Stimulated activated CD4-positive, alpha-beta T cell treated with anti-CD3 and anti-CD28 coated beads, TNF-alpha, amount 100 ng/mL, for 48 hours (primary cell): Measurements from ENCODE around the gene PAQR9.

Source experiments
- DNase-seq, 3 donors: peaks; one replicate each; pipeline ENCODE4 v3.0.0-alpha.2; 2020; ENCODE audit warnings: low read depth in 3 of 3

Gene PAQR9

GRCh38 chr3:142916605-142917004, 46.9 kb downstream of the PAQR9 start:
- DNase-seq, result no peak

DNA sequence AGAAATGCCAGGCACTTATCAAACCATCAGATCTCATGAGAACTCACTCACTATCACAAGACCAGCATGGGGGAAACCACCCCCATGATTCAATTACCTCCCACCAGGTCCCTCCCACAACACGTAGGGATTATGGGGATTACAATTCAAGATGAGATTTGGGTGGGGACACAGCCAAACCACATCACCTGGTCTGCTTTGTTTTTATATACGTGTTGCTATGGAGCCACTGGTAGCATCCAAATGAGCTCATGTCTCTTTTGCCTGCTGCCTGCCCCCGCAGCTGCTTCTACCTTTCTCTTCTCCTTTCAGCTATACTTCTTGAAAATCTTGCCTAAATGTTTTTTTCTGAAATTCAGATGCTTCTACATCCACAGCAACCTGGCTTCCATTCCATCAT, 47.8 kb downstream of the PAQR9 start:
- DNase-seq, result no peak

DNA sequence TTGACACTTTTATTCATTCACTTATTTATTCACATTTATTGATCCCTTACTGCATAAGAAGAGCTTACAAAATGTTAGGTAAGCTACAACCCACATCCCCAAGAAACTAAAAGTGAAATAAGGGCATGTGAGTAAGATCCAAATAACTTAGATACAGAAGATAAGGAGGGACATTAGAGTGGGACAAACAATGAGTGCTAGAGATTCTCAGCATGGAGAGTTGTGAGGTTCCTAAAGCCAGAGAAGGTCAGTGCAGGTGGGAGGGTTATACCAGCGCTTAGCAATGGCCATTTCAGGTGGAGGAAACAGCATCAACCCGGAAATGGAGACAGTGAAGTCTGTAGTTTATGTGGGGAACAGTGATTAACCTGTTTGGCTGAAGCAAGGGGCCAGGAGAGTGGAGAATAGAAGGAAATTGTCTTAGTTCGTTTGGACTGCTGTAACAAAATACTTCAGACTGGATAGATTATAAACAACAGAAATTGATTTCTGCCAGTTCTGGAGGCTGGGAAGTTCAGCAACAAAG, 49.1 kb downstream of the PAQR9 start:
- no peak for DNase-seq

- DNase-seq, result no peak
These were observed 50.0 kb downstream of the PAQR9 start for GRCh38 chr3:142913432-142913831.

GRCh38 chr3:142912402-142913172, 50.9 kb downstream of the PAQR9 start:
- DNase-seq, result no peak
